ENCODE data around the gene ANKRD65.

DNA sequence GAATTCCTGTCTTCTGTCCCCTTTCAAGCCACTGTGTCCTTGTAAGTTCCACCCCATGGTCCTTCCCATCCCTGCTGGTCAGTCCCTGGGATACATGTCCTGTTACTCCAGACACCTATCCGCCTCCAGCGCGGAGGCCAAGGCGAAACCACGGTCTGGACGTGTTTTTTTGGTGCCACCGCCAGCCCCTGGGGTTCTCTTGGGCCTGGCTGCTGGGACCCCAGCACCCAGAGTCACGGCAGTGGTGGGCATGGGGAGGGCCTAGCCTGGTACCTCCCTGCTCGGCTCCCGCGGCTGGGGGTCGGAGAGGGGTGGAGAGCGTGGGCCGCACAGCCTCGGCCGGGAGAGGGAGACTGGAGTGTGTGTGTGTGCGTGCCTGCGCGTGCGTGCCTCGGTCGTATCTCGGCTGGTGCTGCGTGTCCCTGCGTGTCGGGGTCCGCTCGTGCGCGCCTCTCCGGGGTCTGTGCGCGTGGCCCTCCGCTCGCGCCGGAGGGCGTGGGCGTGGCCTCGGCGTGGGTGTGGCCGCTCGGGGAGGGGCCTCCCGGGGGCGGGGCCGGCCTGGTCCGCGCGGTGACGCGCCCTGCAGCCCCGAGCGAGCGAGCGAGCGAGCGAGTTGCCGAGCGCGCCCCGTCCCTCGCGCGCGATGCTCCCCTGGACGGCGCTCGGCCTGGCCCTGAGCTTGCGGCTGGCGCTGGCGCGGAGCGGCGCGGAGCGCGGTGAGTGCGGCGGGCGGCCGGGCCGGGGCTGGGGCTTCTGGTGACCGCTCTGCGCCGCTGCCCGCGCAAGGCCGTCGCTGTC, 14.2 kb upstream of the ANKRD65 start, which contains the start of gene VWA1:
- TF ChIP-seq, protein P1, sequence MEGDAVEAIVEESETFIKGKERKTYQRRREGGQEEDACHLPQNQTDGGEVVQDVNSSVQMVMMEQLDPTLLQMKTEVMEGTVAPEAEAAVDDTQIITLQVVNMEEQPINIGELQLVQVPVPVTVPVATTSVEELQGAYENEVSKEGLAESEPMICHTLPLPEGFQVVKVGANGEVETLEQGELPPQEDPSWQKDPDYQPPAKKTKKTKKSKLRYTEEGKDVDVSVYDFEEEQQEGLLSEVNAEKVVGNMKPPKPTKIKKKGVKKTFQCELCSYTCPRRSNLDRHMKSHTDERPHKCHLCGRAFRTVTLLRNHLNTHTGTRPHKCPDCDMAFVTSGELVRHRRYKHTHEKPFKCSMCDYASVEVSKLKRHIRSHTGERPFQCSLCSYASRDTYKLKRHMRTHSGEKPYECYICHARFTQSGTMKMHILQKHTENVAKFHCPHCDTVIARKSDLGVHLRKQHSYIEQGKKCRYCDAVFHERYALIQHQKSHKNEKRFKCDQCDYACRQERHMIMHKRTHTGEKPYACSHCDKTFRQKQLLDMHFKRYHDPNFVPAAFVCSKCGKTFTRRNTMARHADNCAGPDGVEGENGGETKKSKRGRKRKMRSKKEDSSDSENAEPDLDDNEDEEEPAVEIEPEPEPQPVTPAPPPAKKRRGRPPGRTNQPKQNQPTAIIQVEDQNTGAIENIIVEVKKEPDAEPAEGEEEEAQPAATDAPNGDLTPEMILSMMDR (IDR thresholded peaks at IDR 0.05) = no peak
- TF ChIP-seq EZH2phosphoT487 (IDR thresholded peaks at IDR 0.05) = no peak

Measured in neural progenitor cell (in vitro differentiated cells).